Choroid plexus epithelial cell (primary cell): Measurements from ENCODE around the gene INPP4A.

Experiments used
- DNase-seq: peaks from one replicate; pipeline ENCODE4 v3.0.0-alpha.2; 2010; ENCODE audit warnings: low read depth
- H3K4me3 ChIP-seq: 2 replicates; pipeline ENCODE4 v1.5.1; 2011; ENCODE audit warnings: low read depth, mild to moderate bottlenecking, control low read depth, low read length, moderate library complexity
- CTCF ChIP-seq: conservative IDR thresholded peaks from 2 replicates; pipeline ENCODE4 v1.5.1; 2011; ENCODE audit warnings: low read depth, mild to moderate bottlenecking, control low read depth, inconsistent platforms, low read length, moderate library complexity

Gene INPP4A

GRCh38 chr2:98494699-98495098 lies 50.0 kb downstream of the INPP4A start:
- TF ChIP-seq CTCF, result no peak
- no peak for DNase-seq
- no peak overlapping the region for H3K4me3 ChIP-seq

- TF ChIP-seq CTCF, result no peak
- no peak overlapping the region for H3K4me3 ChIP-seq
- DNase-seq, result no peak
Measured at GRCh38 chr2:98496750-98497493, 52.3 kb downstream of the INPP4A start.

DNA sequence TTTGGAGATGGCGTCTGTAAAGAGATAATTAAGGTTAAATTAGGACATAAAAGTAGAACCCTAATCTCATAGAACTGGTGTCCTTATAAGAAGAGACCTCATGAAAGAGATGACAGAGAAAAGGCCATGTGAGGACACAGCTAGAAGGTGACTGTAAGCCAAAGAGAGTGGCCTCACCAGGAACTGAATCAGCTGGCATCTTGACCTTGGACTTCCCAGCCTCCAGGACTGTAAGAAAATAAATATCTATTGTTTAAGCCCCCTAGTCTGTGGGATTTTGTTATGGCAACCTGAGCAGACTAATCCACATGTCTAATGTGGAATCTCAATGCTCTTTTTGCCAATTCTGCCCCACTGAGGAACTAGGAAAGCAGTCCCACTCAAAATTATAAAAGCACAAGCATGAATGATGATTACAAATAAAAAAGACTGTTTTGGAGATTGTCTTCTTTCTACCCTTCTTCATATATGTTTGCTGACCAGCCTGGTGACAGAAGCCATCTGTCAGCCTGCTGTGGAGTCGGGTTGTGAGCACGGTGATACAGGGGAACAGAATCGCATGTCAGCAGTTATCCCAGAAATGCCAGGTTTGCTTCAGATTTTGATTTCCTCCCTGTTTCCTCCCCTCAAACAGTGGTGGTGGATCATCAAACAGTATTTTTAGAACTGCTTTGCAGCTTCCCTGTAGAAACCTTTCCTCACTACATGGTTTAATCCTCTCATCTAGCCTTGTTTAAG lies 54.2 kb downstream of the INPP4A start:
- TF ChIP-seq CTCF, result no peak
- H3K4me3 ChIP-seq, result no peak overlapping the region
- DNase-seq, result no peak

DNA sequence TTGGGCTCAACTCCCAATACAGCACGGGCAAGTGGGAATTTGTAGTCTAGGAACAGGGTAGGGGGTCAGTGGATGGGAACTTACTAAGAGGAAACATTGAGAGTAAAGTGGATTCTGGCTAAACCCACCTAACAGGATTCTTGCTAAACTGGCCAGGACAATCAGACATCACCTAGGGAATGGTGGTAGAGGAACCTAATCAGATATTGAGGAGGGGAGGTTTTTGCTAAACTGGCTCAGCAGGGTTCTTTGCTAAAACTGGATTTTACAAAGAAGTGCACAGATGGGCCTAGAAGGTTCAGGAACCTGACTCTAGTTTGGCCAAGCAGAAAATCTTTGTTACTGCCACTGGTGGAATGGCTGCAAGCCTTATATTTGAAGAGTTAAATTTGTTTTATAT lies 55.9 kb downstream of the INPP4A start:
- no peak for TF ChIP-seq CTCF
- DNase-seq, result no peak
- H3K4me3 ChIP-seq, result no peak overlapping the region

GRCh38 chr2:98501223-98501622 lies 56.6 kb downstream of the INPP4A start:
- H3K4me3 ChIP-seq, result no peak overlapping the region
- no peak for DNase-seq
- TF ChIP-seq CTCF, result no peak

DNA sequence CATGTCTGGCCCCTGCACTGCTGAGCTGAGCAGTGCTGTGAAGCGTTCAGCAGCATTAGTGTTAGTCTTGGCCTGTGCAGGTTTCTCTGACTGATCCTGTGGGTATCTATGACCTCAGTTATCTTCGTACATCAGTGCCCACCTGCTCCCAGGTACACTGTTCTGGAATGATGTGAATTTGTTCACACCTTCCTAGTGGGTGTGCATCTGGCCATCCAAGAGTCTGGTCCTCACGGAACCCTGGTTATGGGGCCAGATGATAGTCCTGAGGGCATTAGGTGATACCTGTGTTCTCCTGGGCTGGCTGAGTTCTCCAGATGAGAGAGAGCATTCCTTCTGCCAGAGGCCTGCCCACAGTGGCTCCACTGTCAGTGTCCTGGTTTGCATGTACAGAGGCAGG lies 57.2 kb downstream of the INPP4A start:
- no peak for TF ChIP-seq CTCF
- no peak overlapping the region for H3K4me3 ChIP-seq
- DNase-seq, result no peak
